KOPT-K1 (cell line): Measurements from ENCODE around the gene IRX2.

Source experiments
- H3K27ac ChIP-seq: fragments of 200-600 bp; sonication (generic); 2 replicates; pipeline ENCODE4 v1.5.1; 2016; ENCODE audit warnings: antibody characterized with exemption, mild to moderate bottlenecking, low read depth, low read length; ENCODE audit not compliant: poor library complexity, severe bottlenecking
- H3K36me3 ChIP-seq: fragments of 200-600 bp; sonication (generic); 2 replicates; pipeline ENCODE4 v1.5.1; 2017; ENCODE audit warnings: antibody characterized with exemption, mild to moderate bottlenecking, low read length, moderate library complexity; ENCODE audit not compliant: insufficient read depth
- H3K9me3 ChIP-seq: fragments of 200-600 bp; sonication (generic); 2 replicates; pipeline ENCODE4 v1.5.1; 2017; ENCODE audit warnings: antibody characterized with exemption, low read length, mild to moderate bottlenecking; ENCODE audit not compliant: insufficient read depth, poor library complexity, severe bottlenecking

IRX2 gene

DNA sequence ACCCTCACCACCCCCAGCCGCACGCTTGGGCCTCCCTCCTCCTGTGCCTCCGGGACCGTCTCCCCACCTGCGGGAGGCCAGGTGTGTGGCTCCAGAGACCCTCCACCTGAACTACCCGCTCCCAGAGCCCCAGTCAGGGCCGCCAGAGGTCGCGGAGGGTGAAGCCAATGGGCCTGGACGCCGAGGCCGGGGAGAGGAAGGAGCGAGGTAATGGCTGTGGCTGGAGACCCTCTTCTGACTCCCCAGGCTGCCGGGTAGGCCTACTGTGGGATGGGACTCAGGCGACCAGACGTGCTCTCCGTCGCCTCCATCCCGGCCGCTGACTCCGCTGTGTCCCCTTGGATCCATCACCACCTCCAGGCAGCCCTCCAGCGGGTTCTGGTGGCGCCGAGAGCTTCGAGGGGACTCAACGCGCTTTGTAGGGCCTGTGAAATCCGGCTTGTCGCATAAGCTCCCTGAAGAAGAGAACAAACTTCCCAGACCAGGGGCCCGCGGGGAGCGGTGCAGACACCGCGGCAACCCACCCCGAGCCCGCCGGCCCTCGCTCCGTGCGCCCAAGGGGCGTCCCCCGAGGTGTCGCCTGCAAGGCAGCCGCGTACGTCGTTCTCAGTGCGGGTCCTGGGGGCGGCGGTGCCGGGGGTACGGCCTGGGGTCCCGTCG, 12.6 kb downstream of the IRX2 start:
- Histone ChIP-seq H3K36me3 (no peaks in the 10 kb centered on the region), H3K9me3 (peaks cover 27% of the 10 kb centered on the region), H3K27ac (no peak overlapping the region)

DNA sequence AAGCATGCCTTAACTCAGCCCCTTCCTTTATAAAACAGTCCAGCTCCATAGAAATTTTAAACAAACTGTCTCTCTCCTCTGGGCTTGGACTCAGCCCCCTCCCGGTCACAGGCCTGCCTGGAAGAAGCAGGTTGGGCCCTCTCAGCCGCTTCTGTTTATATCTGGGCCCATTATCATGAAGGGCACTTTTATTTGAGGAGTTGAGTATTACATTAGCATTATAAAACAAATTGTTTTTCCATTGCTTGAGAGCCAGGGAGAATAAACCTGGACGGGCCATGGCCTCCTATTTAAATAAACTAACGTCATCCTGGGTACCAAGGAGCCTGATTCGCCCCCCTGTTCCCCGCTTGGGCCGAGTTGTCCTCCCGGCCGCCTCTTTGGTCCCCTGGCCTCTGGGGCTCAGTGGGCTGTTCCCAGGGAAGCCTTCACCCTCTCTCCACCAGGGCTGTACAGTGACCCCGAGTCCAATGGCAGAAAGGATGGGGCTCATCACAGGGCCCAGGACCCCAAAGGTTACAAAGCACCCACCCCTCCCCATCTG, 13.2 kb downstream of the IRX2 start:
- H3K36me3 ChIP-seq, result no peaks in the 10 kb centered on the region
- H3K27ac ChIP-seq, result no peak overlapping the region
- H3K9me3 ChIP-seq, result peaks cover 27% of the 10 kb centered on the region

DNA sequence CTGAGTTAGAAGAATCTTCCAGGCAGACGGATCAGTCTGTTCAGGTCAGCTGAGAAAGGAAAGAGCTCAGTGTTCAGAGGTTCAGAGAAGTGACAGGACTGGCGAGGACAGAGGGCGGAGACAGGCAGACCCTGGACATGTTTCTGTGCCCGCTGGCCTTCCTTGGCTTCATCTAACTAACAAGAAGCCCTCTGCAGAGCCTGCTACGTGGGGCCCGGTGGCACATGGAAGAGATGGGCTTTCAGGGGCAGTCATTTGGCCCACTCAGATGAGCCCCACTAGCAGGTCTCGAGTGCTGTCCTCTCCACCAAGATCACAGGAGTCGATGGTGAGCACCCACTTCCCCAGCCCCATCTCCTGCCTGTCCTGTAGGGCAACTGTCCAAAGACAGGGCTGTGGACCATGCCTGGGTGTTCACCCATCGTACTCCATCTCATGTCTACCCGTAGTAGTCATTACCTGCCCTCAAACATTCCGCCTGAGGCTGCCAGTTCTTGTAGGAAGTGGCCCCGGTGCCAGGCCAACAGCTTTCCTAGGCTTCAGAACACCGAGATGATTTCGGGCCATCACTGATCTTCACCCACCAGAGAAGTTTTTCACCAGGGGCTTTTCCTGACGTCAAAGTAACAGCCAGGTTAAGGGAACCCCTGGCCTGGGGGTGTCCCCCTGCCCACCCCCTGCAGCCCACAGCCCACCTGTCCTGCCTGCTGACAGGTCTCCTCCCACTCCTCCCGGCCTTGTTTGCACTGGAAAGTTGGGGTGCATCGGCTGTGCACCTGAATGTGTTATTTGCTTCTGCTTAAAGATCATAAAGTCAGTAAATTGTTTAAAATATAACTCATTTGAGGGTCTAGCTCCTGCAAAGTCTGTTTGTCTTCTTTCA, 14.0 kb downstream of the IRX2 start:
- no peak overlapping the region for H3K27ac ChIP-seq
- peaks cover 27% of the 10 kb centered on the region for H3K9me3 ChIP-seq
- H3K36me3 ChIP-seq, result no peaks in the 10 kb centered on the region

DNA sequence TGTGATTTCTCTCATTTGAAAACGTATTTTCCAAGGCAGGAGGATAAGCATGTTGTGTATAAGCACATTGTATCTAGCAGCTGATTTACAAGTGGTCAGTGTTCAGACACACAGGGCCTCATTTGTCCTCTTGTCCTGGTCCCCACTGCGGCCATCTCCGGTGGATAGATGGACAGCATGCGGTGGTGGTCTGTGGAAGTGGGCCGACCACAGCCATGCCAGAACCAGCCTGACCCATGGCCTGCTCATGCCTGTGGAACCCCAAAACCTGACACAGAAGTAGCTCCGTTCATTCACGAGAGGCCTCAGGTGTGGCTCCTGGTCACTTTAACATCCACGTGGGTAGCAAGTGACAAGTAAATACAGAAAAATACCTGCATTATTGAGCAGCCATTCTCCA, 14.6 kb downstream of the IRX2 start:
- no peak overlapping the region for H3K27ac ChIP-seq
- H3K36me3 ChIP-seq, result no peaks in the 10 kb centered on the region
- H3K9me3 ChIP-seq, result peaks cover 27% of the 10 kb centered on the region

DNA sequence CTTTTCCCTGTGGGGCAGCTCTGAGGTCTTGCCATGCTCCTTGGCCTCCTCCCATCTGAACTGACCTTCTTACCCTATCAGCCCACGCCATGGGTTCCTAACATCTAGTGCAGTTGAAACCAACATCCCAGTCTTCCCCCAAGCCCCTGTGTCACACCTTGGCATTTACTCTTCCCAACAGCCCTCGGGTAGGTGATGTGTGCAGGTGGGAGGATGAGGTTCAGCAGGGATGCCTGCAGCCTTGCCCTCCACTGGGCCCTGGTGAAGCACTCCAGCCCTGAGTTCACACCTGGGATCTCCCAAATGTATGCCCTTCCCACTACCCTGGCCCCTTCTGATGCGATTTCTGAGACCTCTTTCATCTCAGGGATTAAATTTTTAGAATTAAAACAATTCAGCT, 15.5 kb downstream of the IRX2 start:
- H3K9me3 ChIP-seq, result peaks cover 27% of the 10 kb centered on the region
- no peak overlapping the region for H3K27ac ChIP-seq
- no peaks in the 10 kb centered on the region for H3K36me3 ChIP-seq

DNA sequence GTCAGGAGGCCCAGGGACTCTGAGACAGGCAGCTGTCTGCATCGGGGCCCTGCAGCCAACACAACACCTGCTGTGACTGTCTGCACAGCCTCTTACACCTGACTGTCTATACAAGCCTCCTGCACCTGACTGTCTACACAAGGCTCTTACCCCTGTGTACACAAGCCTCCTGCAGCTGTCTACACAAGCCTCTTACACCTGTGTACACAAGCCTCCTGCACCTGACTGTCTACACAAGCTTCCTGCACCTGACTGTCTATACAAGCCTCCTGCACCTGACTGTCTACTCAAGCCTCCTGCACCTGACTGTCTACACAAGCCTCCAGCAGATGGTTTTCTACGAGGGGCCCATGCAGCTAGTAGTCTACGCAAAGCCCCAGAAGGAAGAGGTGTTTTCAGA, 18.6 kb downstream of the IRX2 start:
- Histone ChIP-seq H3K36me3 (no peaks in the 10 kb centered on the region), H3K9me3 (peaks cover 5% of the 10 kb centered on the region), H3K27ac (no peak overlapping the region)

DNA sequence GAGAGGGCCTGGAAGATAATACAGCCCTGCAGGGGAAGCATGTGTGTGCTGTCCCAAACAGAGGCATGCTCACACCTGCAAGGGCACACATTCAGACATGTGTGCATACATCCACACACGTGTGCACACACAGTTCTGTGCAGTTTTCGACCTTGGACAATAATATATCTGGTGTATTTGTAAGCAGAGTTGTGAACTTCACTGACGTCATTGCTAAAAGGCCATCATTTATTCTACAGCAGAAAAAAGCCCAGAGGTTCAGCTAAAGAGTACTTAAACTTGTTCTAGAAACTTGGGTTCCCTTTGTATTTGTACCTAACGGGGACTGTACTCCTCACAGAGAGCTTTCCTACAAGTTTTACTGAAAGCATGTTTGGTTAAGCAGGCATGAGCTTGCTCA, 19.5 kb downstream of the IRX2 start:
- Histone ChIP-seq H3K27ac (no peak overlapping the region), H3K36me3 (no peaks in the 10 kb centered on the region), H3K9me3 (no peaks in the 10 kb centered on the region)

DNA sequence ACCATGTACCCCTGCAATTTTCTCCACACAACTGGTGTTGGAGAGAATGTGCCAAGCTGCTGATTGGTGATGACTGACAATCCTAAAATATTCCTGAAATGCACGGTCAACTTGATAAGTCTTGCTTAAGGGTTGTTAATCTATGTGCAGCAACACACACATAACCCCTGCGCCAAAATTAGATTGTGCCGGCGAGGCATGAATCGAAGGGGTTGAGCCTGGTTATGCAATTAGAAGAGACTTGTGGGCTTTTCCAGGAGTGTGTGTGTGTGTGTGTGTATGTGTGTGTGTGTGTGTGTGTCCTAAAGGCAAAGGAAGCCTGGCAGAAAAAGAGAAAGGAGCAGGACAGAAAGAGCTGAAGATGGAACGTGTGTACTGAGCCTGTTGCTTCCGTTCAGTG, 22.3 kb downstream of the IRX2 start:
- H3K27ac ChIP-seq, result no peak overlapping the region
- H3K9me3 ChIP-seq, result no peaks in the 10 kb centered on the region
- H3K36me3 ChIP-seq, result no peaks in the 10 kb centered on the region

DNA sequence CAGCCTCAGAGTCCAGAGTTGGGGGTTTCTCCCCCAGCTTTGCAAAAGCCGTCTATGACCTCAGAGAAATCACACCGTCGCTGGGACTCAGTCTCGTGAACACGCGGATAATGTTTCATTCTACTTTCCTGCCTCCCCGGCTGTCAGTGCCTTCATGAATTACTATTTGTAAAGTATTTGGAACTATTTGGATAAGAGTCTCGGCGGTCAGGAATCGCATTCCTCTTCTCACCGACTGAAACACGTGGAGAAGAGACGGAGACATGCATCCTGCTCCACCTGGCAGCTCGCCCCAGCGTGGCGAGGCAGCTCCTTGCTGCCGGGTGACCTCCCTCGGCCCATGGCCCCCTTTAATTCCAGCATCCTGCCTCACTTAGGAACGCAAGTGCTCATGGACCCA, 23.9 kb downstream of the IRX2 start:
- no peaks in the 10 kb centered on the region for H3K36me3 ChIP-seq
- no peaks in the 10 kb centered on the region for H3K9me3 ChIP-seq

DNA sequence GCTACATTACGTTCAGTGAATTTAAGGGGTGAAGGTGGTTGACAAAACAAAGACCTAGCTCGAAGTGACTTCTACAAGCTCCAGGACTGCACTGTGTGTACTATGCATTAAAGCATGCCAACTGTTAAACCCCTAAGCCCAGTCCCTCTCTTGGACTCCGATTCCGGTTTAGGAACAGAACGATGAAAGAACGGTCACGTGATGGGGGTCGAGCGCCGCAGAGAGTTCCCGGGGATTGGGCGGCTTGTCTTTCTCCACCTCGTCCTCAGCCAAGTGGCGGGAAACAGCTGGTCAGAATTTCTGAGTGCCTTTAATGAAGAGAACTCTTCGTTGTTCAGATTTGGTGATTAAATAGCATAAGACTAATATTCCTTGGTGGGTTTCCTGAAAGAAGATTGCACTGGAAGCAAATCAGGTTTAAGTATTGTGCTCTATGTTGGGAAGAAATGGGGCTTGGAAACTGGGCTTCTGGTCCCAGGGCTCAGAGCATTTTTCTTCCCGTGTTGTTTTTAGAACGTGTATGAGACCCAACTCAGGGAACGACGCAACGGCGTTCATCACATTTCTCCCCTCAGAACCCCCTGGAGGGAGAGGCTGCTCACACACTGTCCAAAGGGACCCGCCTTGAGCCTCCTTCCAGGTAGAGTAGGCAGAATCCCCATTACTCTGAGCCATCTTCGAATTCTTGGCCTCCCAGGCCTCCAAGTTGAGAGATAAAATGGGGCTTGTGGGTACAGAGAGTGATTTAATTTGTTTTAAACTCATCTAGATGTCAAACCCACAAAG, 25.3 kb downstream of the IRX2 start:
- no peaks in the 10 kb centered on the region for H3K9me3 ChIP-seq
- no peaks in the 10 kb centered on the region for H3K36me3 ChIP-seq
- H3K27ac ChIP-seq, result no peak overlapping the region

More for the DNA sequence above, 23.9 kb downstream of the IRX2 start:
- H3K27ac ChIP-seq, result no peak overlapping the region

DNA sequence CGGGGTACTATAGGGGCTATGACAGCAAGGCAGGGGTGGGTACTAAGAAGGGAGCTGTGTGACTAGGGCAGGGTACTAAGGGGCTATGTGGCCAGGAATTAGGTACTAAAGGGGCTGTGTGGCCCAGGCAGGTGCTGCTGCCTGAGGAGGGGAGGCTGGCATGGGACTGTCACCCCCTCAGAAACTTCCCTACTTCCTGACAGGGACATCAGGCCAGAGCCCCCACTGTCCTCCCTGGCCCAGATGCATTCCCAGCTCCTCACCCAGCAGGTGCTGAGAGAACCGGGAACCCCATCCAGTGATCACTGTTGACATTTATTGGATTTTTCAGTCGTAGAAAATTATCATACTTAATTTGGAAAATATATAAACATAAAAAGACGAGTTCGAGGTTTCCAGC, 26.6 kb downstream of the IRX2 start:
- Histone ChIP-seq H3K36me3 (no peaks in the 10 kb centered on the region), H3K9me3 (no peaks in the 10 kb centered on the region), H3K27ac (no peak overlapping the region)

DNA sequence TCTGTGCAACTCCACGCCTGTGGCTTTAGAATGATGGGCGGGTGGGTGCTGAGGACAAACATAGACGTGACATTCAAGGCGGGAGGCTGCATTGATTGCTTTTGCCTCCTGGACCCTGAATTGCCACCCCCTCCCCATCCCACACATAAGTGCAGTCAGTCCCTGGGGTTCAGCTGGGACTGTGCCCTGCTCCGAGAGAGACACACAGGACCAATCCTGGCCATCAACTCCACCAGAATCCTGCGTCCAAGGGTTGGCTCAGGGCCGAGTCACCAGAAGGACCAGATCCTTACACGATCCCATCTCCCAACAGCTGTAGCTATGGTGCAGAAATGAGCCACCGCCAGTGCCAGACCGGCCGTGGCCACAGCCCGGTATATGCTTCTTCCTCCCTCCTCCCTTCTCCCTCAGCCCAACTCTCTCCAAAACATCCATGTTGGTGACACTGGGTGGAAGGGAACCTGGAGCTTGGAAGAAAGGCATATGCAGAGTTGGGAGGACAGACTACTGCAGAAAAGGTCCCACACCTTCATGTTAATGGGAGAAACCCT, 27.4 kb downstream of the IRX2 start:
- Histone ChIP-seq H3K36me3 (no peaks in the 10 kb centered on the region), H3K9me3 (no peaks in the 10 kb centered on the region), H3K27ac (no peak overlapping the region)

DNA sequence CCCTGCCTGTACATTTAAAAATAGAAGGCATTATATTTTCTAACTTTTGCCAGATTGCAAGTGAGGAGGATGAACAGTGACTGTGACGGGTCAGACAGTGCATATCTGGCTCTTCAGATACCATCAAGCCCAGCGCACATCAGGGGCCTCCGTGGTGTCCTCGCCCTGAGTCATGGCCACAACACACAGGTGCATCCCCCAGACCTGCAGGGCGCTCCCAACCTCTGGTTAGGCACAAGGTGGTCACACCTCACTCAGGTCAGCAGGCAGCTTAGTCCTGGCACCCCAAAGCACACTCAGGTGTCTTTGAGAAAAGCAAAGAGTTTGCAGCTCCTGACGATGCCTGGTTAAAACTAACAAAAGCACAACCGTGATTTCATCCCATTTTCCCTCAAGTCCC, 28.6 kb downstream of the IRX2 start:
- Histone ChIP-seq H3K36me3 (no peaks in the 10 kb centered on the region), H3K27ac (no peak overlapping the region), H3K9me3 (no peaks in the 10 kb centered on the region)

DNA sequence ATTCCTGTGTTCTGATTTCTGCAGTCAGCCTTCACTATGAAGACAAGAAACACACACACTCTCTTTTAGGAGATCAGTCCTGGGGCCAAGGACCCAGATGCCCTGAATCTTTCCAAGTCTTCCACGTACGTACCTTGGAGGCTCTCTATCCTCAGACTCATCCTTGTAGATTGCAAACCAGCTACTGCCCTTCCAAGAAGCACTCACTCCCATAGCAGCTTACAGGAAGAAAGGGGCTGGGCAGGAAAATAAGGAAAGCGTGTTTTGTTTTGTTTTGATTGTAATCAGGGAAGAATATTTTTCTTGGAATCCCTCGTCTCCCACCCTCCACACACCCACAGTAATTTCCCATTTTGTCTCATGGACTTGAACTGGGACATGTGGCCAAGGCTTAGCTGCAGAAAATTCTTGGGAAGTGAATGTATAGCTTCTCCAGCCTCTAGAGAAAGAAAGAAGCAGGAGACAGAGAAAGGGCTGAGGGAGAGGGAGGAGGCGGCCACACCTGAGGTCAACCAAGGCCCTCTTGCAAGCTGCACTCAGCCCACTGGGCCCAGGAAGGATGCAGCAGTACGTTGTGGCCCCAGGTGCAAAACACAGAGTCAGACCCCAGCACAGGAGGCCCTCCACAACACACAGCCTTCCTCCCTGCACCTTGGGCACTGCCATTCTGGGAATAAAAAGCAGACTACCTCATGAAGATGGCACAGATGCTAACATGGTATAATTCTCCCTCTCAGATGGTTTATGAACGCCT, 29.9 kb downstream of the IRX2 start:
- H3K36me3 ChIP-seq, result no peaks in the 10 kb centered on the region
- H3K27ac ChIP-seq, result no peak overlapping the region
- no peaks in the 10 kb centered on the region for H3K9me3 ChIP-seq
